ENCODE results near the gene GAB4.
"Not testable (repeated sequence)": the region's sequence is repeated elsewhere in the genome, so short reads cannot be mapped to it uniquely, and the experiment has no call there.

Gene GAB4

GRCh38 chr22:17035976-17036841 lies 28.2 kb upstream of the GAB4 start:
- H4K91ac ChIP-seq (ENCODE audit: low read length); H3K27me3 ChIP-seq (ENCODE audit: control insufficient read depth in 1 of 2, insufficient read depth in 1 of 2, low read length in 2 of 2); H3K4me1 ChIP-seq (ENCODE audit: control insufficient read depth, insufficient read depth, low read depth, low read length); DNase-seq; H2BK12ac ChIP-seq (ENCODE audit: low read length in 2 of 2); H2BK120ac ChIP-seq (ENCODE audit: low read depth, low read length); H3K4ac ChIP-seq (ENCODE audit: low read depth in 1 of 2, low read length in 2 of 2); H3K9me3 ChIP-seq (ENCODE audit: control insufficient read depth, low read length); H2AK5ac ChIP-seq (ENCODE audit: low read length, severe bottlenecking); H2BK5ac ChIP-seq (ENCODE audit: low read depth, low read length, poor library complexity, severe bottlenecking); H3K23ac ChIP-seq (ENCODE audit: low read length in 2 of 2); H3K27ac ChIP-seq (ENCODE audit: low read length, poor library complexity, severe bottlenecking); H3K36me3 ChIP-seq (ENCODE audit: control insufficient read depth in 1 of 2, insufficient read depth in 2 of 2, low read depth in 1 of 2, low read length in 2 of 2); H3K4me2 ChIP-seq (ENCODE audit: low read length, poor library complexity, severe bottlenecking); H3K18ac ChIP-seq (ENCODE audit: low read depth in 1 of 2, low read length in 2 of 2); H2AFZ ChIP-seq (ENCODE audit: low read depth, low read length); H4K8ac ChIP-seq (ENCODE audit: low read length); H3K14ac ChIP-seq (ENCODE audit: low read length in 2 of 2); H2BK15ac ChIP-seq (ENCODE audit: low read depth, poor library complexity, severe bottlenecking); H3K79me1 ChIP-seq (replicated peaks; ENCODE audit: low read length, poor library complexity, severe bottlenecking): not testable (repeated sequence)
- H3K4me3 ChIP-seq (ENCODE audit: insufficient read depth in 1 of 2, low read depth in 1 of 2, low read length in 2 of 2), result peak overlapping the region in 1 of 2 experiments; percentile 71
- H3K9ac ChIP-seq (ENCODE audit: low read length), result peak overlapping the region; percentile 66
- 90% methylated on average over 35 of the region's 56 CpGs for WGBS

GRCh38 chr22:17035246-17035645 lies 27.2 kb upstream of the GAB4 start:
- H2AK5ac ChIP-seq (ENCODE audit: low read length, severe bottlenecking), result no peak overlapping the region
- no peak overlapping the region for H3K4ac ChIP-seq (ENCODE audit: low read depth in 1 of 2, low read length in 2 of 2)
- no peak overlapping the region for H3K23ac ChIP-seq (ENCODE audit: low read length in 2 of 2)
- peaks cover 0 to 5% of the 10 kb centered on the region in 2 experiments for H3K27me3 ChIP-seq (ENCODE audit: control insufficient read depth in 1 of 2, insufficient read depth in 1 of 2, low read length in 2 of 2)
- no peak overlapping the region for H2BK12ac ChIP-seq (ENCODE audit: low read length in 2 of 2)
- H4K91ac ChIP-seq (ENCODE audit: low read length), result no peak overlapping the region
- no peak overlapping the region for H2BK5ac ChIP-seq (ENCODE audit: low read depth, low read length, poor library complexity, severe bottlenecking)
- no peaks in the 10 kb centered on the region for H3K4me1 ChIP-seq (ENCODE audit: control insufficient read depth, insufficient read depth, low read depth, low read length)
- no peak overlapping the region for H3K14ac ChIP-seq (ENCODE audit: low read length in 2 of 2)
- no peak overlapping the region for H3K4me3 ChIP-seq (ENCODE audit: insufficient read depth in 1 of 2, low read depth in 1 of 2, low read length in 2 of 2)
- DNase-seq, result no peak
- H3K9me3 ChIP-seq (ENCODE audit: control insufficient read depth, low read length), result no peaks in the 10 kb centered on the region
- H3K36me3 ChIP-seq (ENCODE audit: control insufficient read depth in 1 of 2, insufficient read depth in 2 of 2, low read depth in 1 of 2, low read length in 2 of 2), result no peaks in the 10 kb centered on the region
- no peak overlapping the region for H4K8ac ChIP-seq (ENCODE audit: low read length)
- H3K27ac ChIP-seq (ENCODE audit: low read length, poor library complexity, severe bottlenecking), result no peak overlapping the region
- no peak overlapping the region for H3K9ac ChIP-seq (ENCODE audit: low read length)
- no peak overlapping the region for H2AFZ ChIP-seq (ENCODE audit: low read depth, low read length)
- H2BK15ac ChIP-seq (ENCODE audit: low read depth, poor library complexity, severe bottlenecking), result no peak overlapping the region
- H3K79me1 ChIP-seq (replicated peaks; ENCODE audit: low read length, poor library complexity, severe bottlenecking), result no peaks in the 10 kb centered on the region
- no peak overlapping the region for H2BK120ac ChIP-seq (ENCODE audit: low read depth, low read length)
- no peak overlapping the region for H3K4me2 ChIP-seq (ENCODE audit: low read length, poor library complexity, severe bottlenecking)
- no peak overlapping the region for H3K18ac ChIP-seq (ENCODE audit: low read depth in 1 of 2, low read length in 2 of 2)
- 66% methylated on average over 4 of the region's 4 CpGs for WGBS

DNA sequence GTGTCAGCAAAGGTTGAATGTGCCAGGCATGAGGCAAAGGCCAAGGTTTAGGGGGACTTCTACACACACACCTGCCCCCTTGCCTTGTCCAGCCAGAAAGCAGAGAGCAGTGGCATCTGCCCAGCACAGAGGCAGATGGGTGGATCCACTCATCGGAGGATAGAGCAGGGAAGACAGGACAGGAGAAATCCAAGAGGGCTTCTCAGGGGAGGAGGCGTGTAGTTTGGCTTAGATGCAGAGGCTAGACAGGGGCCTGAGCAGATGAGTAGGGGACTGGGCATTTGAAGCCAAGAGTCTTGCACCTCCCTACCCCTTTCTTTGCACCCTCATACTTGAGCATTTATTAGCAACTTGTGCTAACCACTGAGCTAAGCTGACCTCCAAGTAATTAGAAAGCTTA lies 26.5 kb upstream of the GAB4 start:
- H2BK120ac ChIP-seq (ENCODE audit: low read depth, low read length); DNase-seq; H3K9ac ChIP-seq (ENCODE audit: low read length); H3K14ac ChIP-seq (ENCODE audit: low read length in 2 of 2); H3K23ac ChIP-seq (ENCODE audit: low read length in 2 of 2); H3K4me3 ChIP-seq (ENCODE audit: insufficient read depth in 1 of 2, low read depth in 1 of 2, low read length in 2 of 2); H4K8ac ChIP-seq (ENCODE audit: low read length); H3K79me1 ChIP-seq (replicated peaks; ENCODE audit: low read length, poor library complexity, severe bottlenecking); H3K36me3 ChIP-seq (ENCODE audit: control insufficient read depth in 1 of 2, insufficient read depth in 2 of 2, low read depth in 1 of 2, low read length in 2 of 2); H4K91ac ChIP-seq (ENCODE audit: low read length); H2BK15ac ChIP-seq (ENCODE audit: low read depth, poor library complexity, severe bottlenecking); H2AFZ ChIP-seq (ENCODE audit: low read depth, low read length); H3K27ac ChIP-seq (ENCODE audit: low read length, poor library complexity, severe bottlenecking); H3K27me3 ChIP-seq (ENCODE audit: control insufficient read depth in 1 of 2, insufficient read depth in 1 of 2, low read length in 2 of 2); H3K9me3 ChIP-seq (ENCODE audit: control insufficient read depth, low read length); H3K18ac ChIP-seq (ENCODE audit: low read depth in 1 of 2, low read length in 2 of 2); H3K4me2 ChIP-seq (ENCODE audit: low read length, poor library complexity, severe bottlenecking); H3K4ac ChIP-seq (ENCODE audit: low read depth in 1 of 2, low read length in 2 of 2); H3K4me1 ChIP-seq (ENCODE audit: control insufficient read depth, insufficient read depth, low read depth, low read length); H2AK5ac ChIP-seq (ENCODE audit: low read length, severe bottlenecking); H2BK12ac ChIP-seq (ENCODE audit: low read length in 2 of 2); H2BK5ac ChIP-seq (ENCODE audit: low read depth, low read length, poor library complexity, severe bottlenecking): not testable (repeated sequence)
- 100% methylated on average over 1 of the region's 2 CpGs for WGBS

- 68% methylated on average over 2 of the region's 2 CpGs for WGBS
- not testable (repeated sequence) for H3K36me3 ChIP-seq (ENCODE audit: control insufficient read depth in 1 of 2, insufficient read depth in 2 of 2, low read depth in 1 of 2, low read length in 2 of 2); H2AFZ ChIP-seq (ENCODE audit: low read depth, low read length); H3K4me2 ChIP-seq (ENCODE audit: low read length, poor library complexity, severe bottlenecking); H3K27ac ChIP-seq (ENCODE audit: low read length, poor library complexity, severe bottlenecking); H3K4me1 ChIP-seq (ENCODE audit: control insufficient read depth, insufficient read depth, low read depth, low read length); H3K4ac ChIP-seq (ENCODE audit: low read depth in 1 of 2, low read length in 2 of 2); H2BK120ac ChIP-seq (ENCODE audit: low read depth, low read length); DNase-seq; H2BK12ac ChIP-seq (ENCODE audit: low read length in 2 of 2); H3K18ac ChIP-seq (ENCODE audit: low read depth in 1 of 2, low read length in 2 of 2); H3K9ac ChIP-seq (ENCODE audit: low read length); H3K79me1 ChIP-seq (replicated peaks; ENCODE audit: low read length, poor library complexity, severe bottlenecking); H2AK5ac ChIP-seq (ENCODE audit: low read length, severe bottlenecking); H4K91ac ChIP-seq (ENCODE audit: low read length); H3K27me3 ChIP-seq (ENCODE audit: control insufficient read depth in 1 of 2, insufficient read depth in 1 of 2, low read length in 2 of 2); H4K8ac ChIP-seq (ENCODE audit: low read length); H2BK5ac ChIP-seq (ENCODE audit: low read depth, low read length, poor library complexity, severe bottlenecking); H2BK15ac ChIP-seq (ENCODE audit: low read depth, poor library complexity, severe bottlenecking); H3K14ac ChIP-seq (ENCODE audit: low read length in 2 of 2); H3K4me3 ChIP-seq (ENCODE audit: insufficient read depth in 1 of 2, low read depth in 1 of 2, low read length in 2 of 2); H3K23ac ChIP-seq (ENCODE audit: low read length in 2 of 2); H3K9me3 ChIP-seq (ENCODE audit: control insufficient read depth, low read length)
Observed at GRCh38 chr22:17032277-17032676, 24.3 kb upstream of the GAB4 start.

Data from mesenchymal stem cell (in vitro differentiated cells and primary cell).